Measurements from ENCODE around the gene LAMA1. TPM values are rescaled to one million over a fixed set of nuclear protein-coding genes. Genes with fewer than 3 reads are reported as not detected.

Gene LAMA1
- total and polyA plus RNA-seq, 10 of the 15 experiments (the other 5 are each of a cell fraction or from before 2014, with no cell fraction given): under 0.01 to 1.9 (median 0.06) TPM; not detected in 6

DNA sequence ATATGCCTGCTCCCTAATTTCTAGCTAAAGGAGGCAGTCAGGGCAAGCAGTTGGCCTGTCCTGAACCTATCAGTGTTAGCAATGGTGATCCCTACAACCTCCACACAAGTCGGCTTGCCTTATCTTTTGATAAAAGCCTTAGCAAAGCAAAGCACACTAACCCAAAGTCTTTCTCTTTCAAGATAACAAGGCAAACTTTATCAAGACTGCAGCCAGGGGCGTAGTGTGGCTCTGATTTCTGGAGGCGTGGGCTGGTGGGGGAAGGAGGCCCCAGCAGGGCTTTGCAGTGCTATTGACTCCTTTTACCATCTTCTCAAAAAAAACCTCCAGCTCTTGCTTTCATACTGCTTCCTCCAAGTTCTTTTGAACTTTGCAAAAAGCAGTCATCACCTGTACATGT, 40.2 kb upstream of the LAMA1 start (continued):
- no peak for TF ChIP-seq ZSCAN29 (IDR thresholded peaks at IDR 0.05)
- no peak for TF ChIP-seq PAX8 (IDR thresholded peaks at IDR 0.05)
- TF ChIP-seq RAD51 (IDR thresholded peaks at IDR 0.05): no peak

DNA sequence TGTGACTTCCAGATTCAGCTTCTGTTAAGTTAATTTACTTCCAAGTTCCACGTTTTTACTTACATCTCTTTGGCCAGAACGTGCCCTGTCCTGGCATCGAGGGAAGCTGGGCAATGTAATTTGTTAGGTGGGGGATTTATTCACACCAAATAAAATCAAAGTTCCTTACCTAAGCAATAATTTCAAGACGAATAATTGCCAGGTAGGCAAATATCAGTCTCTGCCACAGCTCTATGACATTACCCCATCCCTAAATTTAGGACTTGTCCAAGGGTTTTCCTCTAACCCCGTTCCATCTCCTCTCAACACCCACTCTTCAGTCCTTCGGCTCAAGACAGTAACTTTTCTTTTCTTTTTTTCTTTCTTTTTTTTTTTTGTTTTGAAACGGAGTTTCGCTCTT, 38.3 kb upstream of the LAMA1 start:
- H3K4me2 ChIP-seq (ENCODE audit: control insufficient read depth, insufficient read depth): no peak overlapping the region
- no peaks in the 10 kb centered on the region for H3K27me3 ChIP-seq (replicated peaks in 1 of 2; ENCODE audit: control insufficient read depth in 2 of 2, insufficient read depth in 2 of 2, low read length in 1 of 2)
- H3K27ac ChIP-seq (ENCODE audit: control insufficient read depth, insufficient read depth): no peak overlapping the region
- H3K9me3 ChIP-seq (replicated peaks; ENCODE audit: control insufficient read depth, insufficient read depth, low read length): no peaks in the 10 kb centered on the region
- no peaks in the 10 kb centered on the region for H3K4me1 ChIP-seq (ENCODE audit: control insufficient read depth, insufficient read depth, low read length)
- ATAC-seq (no peak), FAIRE-seq (no peak), DNase-seq (ENCODE audit: low read depth, low spot score) (no peak)
- ChIA-PET CTCF (interaction anchor here (0.5 kb wide), 1 partner anchor 74 kb away, joined by 3 read pairs; no protein-coding TSS in a partner anchor), SMC1A (ENCODE audit: uncharacterized antibody, unreplicated experiment) (no interaction called here), POLR2A (no interaction called here), RAD21 (ENCODE audit: unreplicated experiment) (no interaction called here)
- H3K36me3 ChIP-seq (ENCODE audit: control insufficient read depth in 2 of 2, insufficient read depth in 2 of 2, low read length in 1 of 2): no peaks in the 10 kb centered on the region
- H3K79me2 ChIP-seq (ENCODE audit: control insufficient read depth, insufficient read depth, low read length): no peaks in the 10 kb centered on the region
- in situ Hi-C loops (cut with MboI) (no loop called here), intact Hi-C loops (cut with micrococcal nuclease; ENCODE audit: unreplicated experiment) (no loop called here)
- no peak overlapping the region for H3K9ac ChIP-seq (ENCODE audit: control insufficient read depth, insufficient read depth, low read length)
- H2AFZ ChIP-seq (ENCODE audit: control insufficient read depth, low read depth, low read length): no peak overlapping the region
- no TSS peak for BruUV-seq (replicated peaks)
- no peak overlapping the region for H3K4me3 ChIP-seq
- no peak for TF ChIP-seq CEBPB (IDR thresholded peaks at IDR 0.05; ENCODE audit: borderline replicate concordance in 1 of 2, low read depth in 2 of 2, low read length in 2 of 2)
- TF ChIP-seq, protein P1, sequence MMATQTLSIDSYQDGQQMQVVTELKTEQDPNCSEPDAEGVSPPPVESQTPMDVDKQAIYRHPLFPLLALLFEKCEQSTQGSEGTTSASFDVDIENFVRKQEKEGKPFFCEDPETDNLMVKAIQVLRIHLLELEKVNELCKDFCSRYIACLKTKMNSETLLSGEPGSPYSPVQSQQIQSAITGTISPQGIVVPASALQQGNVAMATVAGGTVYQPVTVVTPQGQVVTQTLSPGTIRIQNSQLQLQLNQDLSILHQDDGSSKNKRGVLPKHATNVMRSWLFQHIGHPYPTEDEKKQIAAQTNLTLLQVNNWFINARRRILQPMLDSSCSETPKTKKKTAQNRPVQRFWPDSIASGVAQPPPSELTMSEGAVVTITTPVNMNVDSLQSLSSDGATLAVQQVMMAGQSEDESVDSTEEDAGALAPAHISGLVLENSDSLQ (IDR thresholded peaks at IDR 0.05): no peak
- no peak for TF ChIP-seq ZNF217 (IDR thresholded peaks at IDR 0.05)
- TF ChIP-seq JUNB (IDR thresholded peaks at IDR 0.05): no peak
- TF ChIP-seq, protein P2, sequence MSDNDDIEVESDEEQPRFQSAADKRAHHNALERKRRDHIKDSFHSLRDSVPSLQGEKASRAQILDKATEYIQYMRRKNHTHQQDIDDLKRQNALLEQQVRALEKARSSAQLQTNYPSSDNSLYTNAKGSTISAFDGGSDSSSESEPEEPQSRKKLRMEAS (IDR thresholded peaks at IDR 0.05; ENCODE audit: low read depth, low read length): no peak
- no peak for TF ChIP-seq FOS (IDR thresholded peaks at IDR 0.05; ENCODE audit: borderline replicate concordance, extremely low read depth, insufficient read length)
- TF ChIP-seq, protein P3, sequence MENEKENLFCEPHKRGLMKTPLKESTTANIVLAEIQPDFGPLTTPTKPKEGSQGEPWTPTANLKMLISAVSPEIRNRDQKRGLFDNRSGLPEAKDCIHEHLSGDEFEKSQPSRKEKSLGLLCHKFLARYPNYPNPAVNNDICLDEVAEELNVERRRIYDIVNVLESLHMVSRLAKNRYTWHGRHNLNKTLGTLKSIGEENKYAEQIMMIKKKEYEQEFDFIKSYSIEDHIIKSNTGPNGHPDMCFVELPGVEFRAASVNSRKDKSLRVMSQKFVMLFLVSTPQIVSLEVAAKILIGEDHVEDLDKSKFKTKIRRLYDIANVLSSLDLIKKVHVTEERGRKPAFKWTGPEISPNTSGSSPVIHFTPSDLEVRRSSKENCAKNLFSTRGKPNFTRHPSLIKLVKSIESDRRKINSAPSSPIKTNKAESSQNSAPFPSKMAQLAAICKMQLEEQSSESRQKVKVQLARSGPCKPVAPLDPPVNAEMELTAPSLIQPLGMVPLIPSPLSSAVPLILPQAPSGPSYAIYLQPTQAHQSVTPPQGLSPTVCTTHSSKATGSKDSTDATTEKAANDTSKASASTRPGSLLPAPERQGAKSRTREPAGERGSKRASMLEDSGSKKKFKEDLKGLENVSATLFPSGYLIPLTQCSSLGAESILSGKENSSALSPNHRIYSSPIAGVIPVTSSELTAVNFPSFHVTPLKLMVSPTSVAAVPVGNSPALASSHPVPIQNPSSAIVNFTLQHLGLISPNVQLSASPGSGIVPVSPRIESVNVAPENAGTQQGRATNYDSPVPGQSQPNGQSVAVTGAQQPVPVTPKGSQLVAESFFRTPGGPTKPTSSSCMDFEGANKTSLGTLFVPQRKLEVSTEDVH (IDR thresholded peaks at IDR 0.05; ENCODE audit: low read depth, partially characterized antibody): no peak
- TF ChIP-seq HCFC1 (IDR thresholded peaks at IDR 0.05; ENCODE audit: low read length): no peak
- TF ChIP-seq BMI1 (IDR thresholded peaks at IDR 0.05; ENCODE audit: borderline replicate concordance): no peak
- no peak for TF ChIP-seq NR2F1 (conservative IDR thresholded peaks at IDR 0.05)
- TF ChIP-seq TARDBP (IDR thresholded peaks at IDR 0.05; ENCODE audit: borderline replicate concordance): no peak
- TF ChIP-seq POLR2AphosphoS2 (IDR thresholded peaks at IDR 0.05; ENCODE audit: low read depth, low read length): no peak
- no peak for TF ChIP-seq HDAC2 (IDR thresholded peaks at IDR 0.05)
- no peak for TF ChIP-seq KLF5 (IDR thresholded peaks at IDR 0.05; ENCODE audit: partially characterized antibody)
- WGBS (ENCODE audit: insufficient coverage, insufficient replicate concordance, low lambda C conversion rate, missing lambda C conversion rate): 31% methylated on average over 6 of the region's 8 CpGs
- no peaks in the 10 kb centered on the region for H4K20me1 ChIP-seq (ENCODE audit: control insufficient read depth, insufficient read depth)

Data from GM12878 (cell line).